Thyroid gland (tissue), 4 donors: ENCODE data around the gene TRIM52.

Source experiments
- CTCF ChIP-seq, 6 experiments: fragments of 200-600 bp in 3 of 6; fragments of 450-650 bp in 3 of 6; sonication (generic) in 3 of 6; IDR thresholded peaks; one replicate each; pipeline ENCODE4 v1.5.1; 2016 to 2019; ENCODE audit warnings: antibody characterized with exemption in 6 of 6, mild to moderate bottlenecking in 2 of 6, inconsistent platforms in 1 of 6, moderate library complexity in 1 of 6
- POLR2A ChIP-seq, 2 donors: fragments of 450-650 bp; IDR thresholded peaks; one replicate each; pipeline ENCODE4 v1.6.1; 2017; ENCODE audit warnings: antibody characterized with exemption in 2 of 2, mild to moderate bottlenecking in 2 of 2, moderate library complexity in 1 of 2

GRCh38 chr5:181219262-181220177 is 41.4 kb downstream of the TRIM52 start:
- TF ChIP-seq POLR2A (IDR thresholded peaks at IDR 0.05): no peak
- TF ChIP-seq CTCF (IDR thresholded peaks at IDR 0.05): no peak
